ENCODE results near the gene GPR25. TPM values are rescaled to one million over a fixed set of nuclear protein-coding genes. Genes with fewer than 3 reads are reported as not detected.
"Not testable (repeated sequence)": the region's sequence is repeated elsewhere in the genome, so short reads cannot be mapped to it uniquely, and the experiment has no call there.

Gene GPR25
- total RNA-seq, 1 donor: under 0.01 TPM

GRCh38 chr1:200909071-200909470 lies 36.3 kb downstream of the GPR25 start:
- no peak for DNase-seq (ENCODE audit: low read depth in 2 of 3, low spot score in 2 of 3)

GRCh38 chr1:200909757-200910239 lies 37.0 kb downstream of the GPR25 start:
- no peak for DNase-seq (ENCODE audit: low read depth in 2 of 3, low spot score in 2 of 3)

DNA sequence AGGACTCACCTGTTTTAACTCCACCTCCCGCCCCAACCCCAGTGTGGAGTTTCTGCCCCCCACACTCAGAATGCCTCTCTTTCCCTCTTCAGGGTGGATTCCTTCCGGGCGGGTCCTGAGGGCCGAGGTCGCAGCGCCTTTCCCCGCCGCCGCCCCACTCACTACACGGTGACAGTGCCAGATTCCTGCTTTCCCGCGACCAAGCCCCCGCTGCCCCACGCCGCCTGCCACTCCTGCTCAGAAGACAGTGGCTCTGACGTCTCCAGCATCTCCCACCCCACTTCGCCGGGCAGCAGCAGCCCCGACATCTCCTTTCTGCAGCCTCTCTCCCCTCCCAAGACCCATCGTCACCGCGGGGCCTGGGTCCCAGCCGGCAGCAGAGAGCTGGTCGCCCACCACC lies 38.6 kb downstream of the GPR25 start:
- no peak for DNase-seq (ENCODE audit: low read depth in 2 of 3, low spot score in 2 of 3)

GRCh38 chr1:200911936-200912335 lies 39.2 kb downstream of the GPR25 start:
- DNase-seq (ENCODE audit: low read depth in 2 of 3, low spot score in 2 of 3): not testable (repeated sequence)

DNA sequence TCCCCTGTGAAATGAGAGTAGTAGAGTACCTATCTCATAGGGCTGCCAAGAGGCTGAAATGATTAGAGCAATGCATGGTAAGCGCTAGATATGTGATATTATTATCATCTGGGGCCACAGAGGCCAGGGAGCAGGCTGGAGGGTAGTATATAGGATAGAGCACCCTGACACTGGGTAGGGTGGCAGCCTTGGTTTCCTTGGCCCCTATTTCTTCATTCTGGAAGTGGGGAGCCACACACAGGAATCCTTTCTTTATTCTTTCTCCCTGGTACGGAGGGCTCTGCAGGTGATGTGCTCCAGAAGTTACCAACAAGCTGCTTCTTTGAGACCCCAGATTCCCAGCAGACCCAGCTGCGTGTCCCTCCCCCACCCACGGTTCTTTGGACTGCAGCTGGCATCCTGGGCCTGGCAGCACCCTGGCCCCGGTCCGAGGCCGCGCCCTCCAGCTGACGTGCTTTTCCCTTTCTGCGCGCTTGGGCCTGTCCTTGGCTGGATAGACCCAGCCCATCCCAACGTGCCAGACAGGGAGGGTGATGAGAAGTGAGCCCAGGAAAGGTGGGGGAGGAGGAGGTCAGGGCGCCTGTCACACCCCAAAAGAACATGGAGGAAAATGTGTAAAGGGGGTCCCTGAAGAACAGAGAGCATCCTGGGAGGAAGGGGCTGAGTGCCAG lies 40.1 kb downstream of the GPR25 start:
- no peak for DNase-seq (ENCODE audit: low read depth in 2 of 3, low spot score in 2 of 3)

GRCh38 chr1:200916152-200916551 lies 43.4 kb downstream of the GPR25 start:
- DNase-seq (ENCODE audit: low read depth in 2 of 3, low spot score in 2 of 3): no peak

- DNase-seq (ENCODE audit: low read depth in 2 of 3, low spot score in 2 of 3): no peak
These were observed 43.9 kb downstream of the GPR25 start for GRCh38 chr1:200916681-200917080.

DNA sequence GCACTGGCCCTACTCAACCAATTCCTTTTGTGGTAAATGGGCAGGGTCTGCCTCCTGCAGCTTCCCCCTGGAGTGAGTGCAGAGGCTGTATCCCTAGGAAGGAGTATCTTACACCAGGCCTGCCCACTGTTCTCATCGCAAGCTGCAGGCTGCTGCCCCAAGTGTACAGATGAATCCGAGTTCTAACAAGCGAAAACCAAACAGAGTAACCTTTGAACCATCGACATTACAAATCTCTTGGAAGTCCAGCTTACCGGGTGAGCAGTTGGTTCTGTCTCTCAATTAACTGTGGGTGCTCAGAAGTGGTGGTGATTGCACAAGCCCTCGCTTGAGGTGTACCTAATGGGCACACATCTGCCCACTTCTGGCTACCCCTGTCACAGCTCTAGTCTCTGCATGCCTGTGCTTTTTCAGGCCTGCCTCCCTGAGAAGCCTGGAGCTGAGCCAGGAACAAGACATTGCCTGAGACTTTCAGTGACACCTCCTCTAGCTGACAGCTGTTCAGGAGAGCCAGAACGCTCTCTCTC lies 44.6 kb downstream of the GPR25 start:
- no peak for DNase-seq (ENCODE audit: low read depth in 2 of 3, low spot score in 2 of 3)

DNA sequence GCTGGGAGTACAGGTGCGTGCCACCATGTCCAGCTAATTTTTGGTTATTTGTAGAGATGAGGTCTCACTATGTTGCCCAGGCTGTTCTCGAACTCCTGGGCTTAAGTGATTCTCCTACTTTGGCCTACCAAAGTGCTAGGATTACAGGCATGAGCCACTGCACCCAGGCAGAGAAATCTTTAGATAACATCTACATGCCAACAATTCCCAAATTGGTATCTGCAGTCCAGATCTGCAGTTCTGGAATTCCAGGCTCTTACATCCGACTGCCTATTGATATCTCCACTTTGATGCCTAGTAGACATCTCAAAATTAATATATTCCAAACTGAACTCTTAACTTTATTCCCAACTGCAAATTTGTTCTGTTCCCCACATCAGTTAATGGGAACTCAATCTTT lies 45.2 kb downstream of the GPR25 start:
- no peak for DNase-seq (ENCODE audit: low read depth in 2 of 3, low spot score in 2 of 3)

DNA sequence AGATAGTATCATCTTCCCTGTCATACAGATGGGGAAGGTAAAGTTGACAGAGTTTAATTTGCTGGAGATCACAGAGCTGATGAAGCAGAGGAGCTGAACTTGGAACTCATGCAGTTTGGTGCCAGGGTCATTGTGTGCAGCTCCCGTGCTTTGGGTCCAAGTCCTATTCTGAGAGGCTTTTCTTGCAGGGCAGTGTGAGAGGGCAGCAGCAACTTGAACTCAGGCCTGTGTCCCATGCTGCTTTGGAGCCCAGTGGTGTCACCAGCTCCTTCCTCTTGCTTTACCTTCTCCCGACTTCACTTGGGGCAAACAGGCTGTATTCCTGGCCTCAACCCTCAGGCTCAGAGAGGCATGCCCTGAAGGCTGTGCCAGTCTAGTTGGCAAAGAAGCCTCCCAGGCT lies 46.6 kb downstream of the GPR25 start:
- no peak for DNase-seq (ENCODE audit: low read depth in 2 of 3, low spot score in 2 of 3)

DNA sequence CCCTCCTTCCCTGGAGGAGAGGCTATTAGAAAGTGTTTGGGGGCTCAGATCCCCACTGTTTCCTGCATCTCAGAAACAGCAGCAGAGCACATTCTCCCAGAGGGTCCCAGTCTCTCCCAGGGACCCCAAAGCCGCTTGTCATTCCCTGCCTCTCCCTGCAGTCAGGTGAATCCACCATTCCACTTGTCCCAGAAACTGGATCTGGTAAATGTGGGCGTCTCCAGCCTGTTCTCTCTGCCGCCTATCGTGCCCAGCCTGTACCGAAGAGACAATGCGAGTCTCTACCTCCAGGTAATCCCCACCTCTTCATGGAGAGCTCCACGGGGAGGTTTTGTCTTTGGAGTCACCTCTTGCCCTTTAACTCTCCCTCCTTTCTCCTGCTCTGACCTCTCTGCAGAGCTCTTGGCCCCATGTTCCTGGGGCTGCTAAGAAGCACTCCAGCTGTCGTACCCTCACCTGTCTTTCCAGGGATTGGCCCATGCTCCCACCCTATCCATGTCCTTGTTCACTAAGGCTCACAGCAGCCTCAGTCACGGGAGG lies 48.9 kb downstream of the GPR25 start:
- no peak for DNase-seq (ENCODE audit: low read depth in 2 of 3, low spot score in 2 of 3)

- DNase-seq (ENCODE audit: low read depth in 2 of 3, low spot score in 2 of 3): no peak
These were observed 49.6 kb downstream of the GPR25 start for GRCh38 chr1:200922406-200922805.

DNA sequence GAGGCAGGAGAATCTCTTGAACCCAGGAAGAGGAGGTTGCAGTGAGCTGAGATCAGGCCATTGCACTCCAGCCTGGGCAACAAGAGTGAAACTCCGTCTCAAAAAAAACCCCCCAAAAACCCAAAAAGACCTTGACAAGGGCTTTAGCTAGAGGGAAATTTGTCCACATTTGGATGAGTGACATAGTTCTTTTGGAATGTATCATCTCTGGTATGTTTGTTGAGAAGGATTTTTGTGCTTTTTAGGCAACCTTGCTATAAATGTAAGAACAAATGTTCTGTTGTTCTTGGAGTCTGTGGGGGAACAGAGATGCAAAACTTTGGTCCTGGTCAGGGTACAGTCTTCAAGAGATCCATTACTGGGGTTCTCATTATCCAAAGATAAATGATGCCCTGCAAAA lies 50.8 kb downstream of the GPR25 start:
- no peak for DNase-seq (ENCODE audit: low read depth in 2 of 3, low spot score in 2 of 3)

Other genes starting within 250 kb of the GPR25 start
- gene DDX59, start 203.1 kb upstream of the GPR25 start, total RNA-seq: 10.5 TPM
- gene CAMSAP2, start 134.1 kb upstream of the GPR25 start, total RNA-seq: under 0.01 TPM
- under 0.01 TPM for gene INAVA, start 21.9 kb downstream of the GPR25 start, total RNA-seq
- gene KIF21B, start 150.7 kb downstream of the GPR25 start, total RNA-seq: 10.8 TPM
- not detected for gene CACNA1S, start 239.4 kb downstream of the GPR25 start, total RNA-seq